IPS DF 19.7 (cell line): ENCODE measurements around the gene GLIS1.
"Not testable (repeated sequence)": the region's sequence is repeated elsewhere in the genome, so short reads cannot be mapped to it uniquely, and the experiment has no call there.

Experiments used
- DNase-seq: peaks from one replicate; pipeline ENCODE4 v3.0.0-alpha.2; 2013; ENCODE audit warnings: low read depth, low spot score

GLIS1 gene

DNA sequence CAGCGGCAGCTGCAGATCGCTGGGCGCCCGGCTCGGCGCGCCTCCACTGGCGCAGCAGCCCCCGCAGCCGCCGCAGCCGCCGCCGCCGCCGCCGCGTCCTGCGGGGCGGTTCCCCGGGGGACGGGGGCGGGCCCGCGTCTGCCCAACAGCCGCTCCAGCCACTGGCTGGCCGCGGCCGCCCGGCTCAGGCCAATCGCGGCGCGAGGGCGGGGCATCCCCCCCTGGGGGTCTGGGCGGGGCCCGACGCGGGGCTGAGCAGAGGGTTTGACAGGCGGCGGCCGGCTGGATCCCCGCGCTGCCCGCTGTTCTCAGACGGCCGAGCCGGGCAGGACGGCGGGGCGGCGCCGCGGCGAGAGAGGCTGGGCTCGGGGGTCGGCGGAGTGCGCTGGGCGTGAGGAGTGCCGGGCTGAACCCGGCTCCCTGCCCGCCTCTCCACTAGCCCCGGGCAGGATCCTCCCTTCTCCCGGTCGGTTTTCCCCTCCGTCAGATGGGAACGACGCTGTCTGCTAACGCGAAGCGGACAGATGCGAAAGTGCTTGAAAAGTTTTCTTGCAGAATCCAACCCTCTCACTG, at the start of gene GLIS1:
Gene GLIS1, minus strand, starts transcription at position 56 of the 573 bp plus-strand sequence. CDS start 1,100 bp downstream, outside the sequence.
- no peak for DNase-seq

DNA sequence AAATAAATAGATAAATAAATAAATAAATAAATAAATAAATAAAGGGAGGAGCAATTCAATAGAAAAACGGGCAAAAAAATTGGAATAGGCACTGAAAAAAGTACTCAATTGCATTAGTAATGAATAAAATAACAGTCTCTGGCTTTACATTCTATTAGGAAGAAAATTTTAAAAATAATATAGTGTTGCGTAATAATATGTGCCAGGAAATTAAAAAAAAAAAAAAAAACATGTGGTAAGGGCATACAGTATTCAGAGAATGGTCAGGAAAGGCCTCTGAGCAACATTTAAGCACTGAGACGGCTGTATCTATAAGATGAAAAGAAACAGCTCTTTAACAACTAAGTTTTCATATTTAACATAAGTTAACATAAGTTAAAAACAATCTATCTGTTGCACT, 48.7 kb upstream of the GLIS1 start:
- DNase-seq = no peak

DNA sequence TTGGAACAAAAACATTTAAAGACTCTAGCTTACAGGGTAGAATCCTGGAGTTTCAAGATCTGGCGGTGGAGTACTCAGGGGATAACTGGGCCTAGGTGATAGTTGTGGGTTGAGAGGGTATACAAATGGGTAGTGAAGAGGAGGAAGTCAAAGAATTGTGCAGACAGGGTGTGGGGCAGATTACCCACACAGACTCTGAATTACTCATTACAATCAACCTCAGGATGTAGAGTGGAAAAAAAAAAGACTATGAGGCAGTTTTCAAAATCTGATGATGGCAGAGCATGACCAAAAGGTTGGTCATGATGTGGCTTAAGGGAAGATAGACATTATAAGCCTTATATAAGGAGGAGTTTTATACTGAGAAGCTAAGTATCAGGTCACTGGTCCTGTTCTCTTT, 44.1 kb upstream of the GLIS1 start:
- DNase-seq = no peak

GRCh38 chr1:53781654-53782053, 42.7 kb upstream of the GLIS1 start:
- DNase-seq = no peak

GRCh38 chr1:53777272-53777671, 38.3 kb upstream of the GLIS1 start:
- DNase-seq = no peak

DNA sequence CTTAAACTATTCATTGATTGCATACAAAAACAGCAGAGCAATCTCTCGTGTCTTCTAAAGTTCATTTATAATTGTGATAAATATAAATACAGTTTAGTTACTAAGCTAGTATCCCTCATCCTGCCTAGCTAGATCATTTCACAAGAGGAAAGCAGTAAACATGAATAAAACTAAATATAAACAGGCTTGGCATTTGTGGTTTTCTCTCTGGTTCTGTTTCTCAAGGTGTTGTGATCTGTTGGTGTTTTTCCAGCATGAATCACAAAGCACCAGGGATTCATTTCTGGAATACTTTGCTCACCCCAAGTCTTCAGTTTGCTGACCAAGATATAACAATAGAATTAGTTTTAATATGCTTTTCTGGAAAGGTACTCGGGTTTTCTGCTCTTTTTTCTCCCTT, 32.7 kb upstream of the GLIS1 start:
- DNase-seq = no peak

DNA sequence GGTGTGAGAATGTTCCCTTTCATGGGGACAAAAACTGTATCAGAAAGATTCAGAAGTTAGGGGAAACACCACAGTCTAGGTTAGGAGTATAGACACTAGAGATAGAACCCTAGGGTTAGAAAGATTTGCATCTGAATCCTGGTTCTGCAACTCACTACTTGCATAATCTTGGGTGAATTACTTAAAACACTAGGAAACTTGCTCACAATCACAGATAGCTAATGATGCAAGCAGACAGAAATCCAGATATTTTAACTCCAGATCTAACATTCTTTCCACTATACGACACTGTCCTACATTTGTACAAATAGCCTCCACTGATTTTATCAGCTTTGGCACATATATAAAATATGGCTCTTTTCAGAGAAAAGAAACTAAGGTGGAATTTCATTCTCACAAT, 30.8 kb upstream of the GLIS1 start:
- no peak for DNase-seq

GRCh38 chr1:53769184-53769583, 30.2 kb upstream of the GLIS1 start:
- no peak for DNase-seq

DNA sequence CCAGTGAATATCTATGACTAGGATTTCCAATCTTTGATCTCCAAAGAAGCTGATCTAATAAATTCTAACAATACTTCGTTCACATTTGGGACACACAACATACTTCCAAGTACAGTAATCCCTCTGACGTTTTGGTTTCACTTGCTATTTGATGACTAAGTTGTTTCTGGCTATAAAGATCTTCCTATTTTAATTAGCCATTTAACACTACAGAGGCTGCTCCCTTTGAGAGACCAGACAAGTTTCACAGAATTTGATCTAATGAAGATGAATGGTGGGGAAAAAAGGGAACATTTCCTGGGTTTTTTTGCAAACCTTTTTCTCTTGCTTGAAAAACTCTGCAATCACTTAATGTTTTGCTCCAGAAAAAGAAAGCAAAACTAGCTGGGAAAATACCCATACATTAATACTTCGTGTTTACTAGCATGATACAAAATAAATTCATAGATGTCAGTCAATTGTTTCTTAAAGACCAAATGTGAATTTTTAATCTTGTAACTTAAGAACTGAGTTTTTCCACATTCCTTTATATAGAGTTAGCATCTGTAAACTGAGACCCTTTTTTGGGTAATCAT, 28.0 kb upstream of the GLIS1 start:
- no peak for DNase-seq

DNA sequence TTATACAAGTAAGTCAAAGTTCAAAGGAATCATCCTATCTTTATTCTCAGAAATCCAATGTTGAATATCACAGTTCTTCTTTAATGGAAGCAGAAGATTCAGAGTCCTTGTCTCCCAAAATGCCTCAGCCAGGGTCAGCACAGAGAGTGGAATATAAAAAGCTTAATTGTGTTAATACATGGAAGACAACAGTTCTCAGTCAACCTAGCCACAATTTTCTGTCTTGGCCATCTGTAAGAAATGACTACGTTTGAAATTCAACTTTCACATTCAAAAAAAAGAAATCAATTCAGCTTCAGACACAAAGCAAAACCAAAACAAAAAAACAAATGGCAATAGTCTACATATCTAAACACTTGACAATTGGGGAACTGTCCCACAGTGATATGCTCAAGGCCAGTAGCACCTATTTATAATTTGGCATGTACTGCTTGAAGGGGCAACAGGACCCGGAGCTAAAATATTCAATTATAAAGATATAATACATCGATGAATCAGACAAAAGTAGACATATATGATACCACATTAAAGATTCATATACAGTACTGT, 27.3 kb upstream of the GLIS1 start:
- no peak for DNase-seq

DNA sequence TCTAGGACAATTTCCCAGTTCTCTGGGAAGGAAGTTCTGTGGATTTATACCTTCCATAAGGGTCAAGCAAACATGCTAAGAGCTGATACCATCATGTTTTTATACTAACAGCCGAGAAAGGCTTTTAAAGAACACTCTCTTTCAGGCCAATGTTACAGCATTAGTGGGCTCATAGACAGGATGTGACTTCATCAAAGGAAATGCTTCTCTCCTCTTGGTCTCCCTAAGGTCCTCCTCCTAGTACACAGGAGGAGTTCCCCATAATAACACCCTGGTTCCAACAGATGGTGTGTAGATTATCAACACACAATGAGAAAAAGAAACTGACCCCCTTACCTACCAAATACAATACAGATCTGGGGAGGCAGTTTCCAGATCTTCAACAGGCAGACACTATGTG, 26.7 kb upstream of the GLIS1 start:
- DNase-seq = no peak

GRCh38 chr1:53763911-53764310, 24.9 kb upstream of the GLIS1 start:
- DNase-seq = no peak

DNA sequence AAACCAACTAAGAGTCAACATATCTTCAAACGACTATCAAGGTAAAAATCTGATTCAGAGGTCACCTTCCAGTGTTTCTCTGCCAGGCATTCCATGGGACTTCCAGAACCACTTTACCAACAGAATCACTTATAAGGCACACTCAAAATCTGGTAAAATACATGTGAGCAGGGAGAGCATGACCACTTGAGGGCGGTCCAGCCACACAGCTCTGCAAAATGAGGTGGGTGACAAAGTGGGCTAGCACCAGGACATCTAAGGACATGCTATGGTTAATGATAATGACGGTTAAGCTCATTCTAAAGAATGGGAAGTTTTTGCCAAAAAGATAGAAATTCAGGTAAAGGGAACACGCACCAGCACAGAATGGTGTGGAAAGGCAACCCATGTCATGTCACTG, 24.5 kb upstream of the GLIS1 start:
- DNase-seq = no peak

GRCh38 chr1:53760497-53760896, 21.5 kb upstream of the GLIS1 start:
- DNase-seq = not testable (repeated sequence)

DNA sequence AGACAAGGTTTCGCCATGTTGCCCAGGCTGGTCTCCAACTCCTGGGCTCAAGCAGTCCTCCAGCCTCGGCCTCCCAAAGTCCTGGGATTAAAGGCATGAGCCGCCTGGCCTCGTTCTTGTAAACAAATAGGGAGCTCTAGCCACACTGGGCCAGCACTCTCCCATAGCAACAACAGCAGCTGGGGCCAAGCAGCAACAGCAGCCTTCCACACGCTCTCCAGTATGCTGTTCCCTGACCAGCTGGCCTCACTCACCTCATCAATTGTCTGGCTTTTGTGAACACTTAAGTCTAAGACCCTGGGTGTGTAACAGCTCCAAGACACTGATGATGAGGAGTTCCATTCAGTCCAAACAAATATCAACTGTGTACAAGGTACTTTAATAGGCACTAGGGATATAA, 16.9 kb upstream of the GLIS1 start:
- no peak for DNase-seq

DNA sequence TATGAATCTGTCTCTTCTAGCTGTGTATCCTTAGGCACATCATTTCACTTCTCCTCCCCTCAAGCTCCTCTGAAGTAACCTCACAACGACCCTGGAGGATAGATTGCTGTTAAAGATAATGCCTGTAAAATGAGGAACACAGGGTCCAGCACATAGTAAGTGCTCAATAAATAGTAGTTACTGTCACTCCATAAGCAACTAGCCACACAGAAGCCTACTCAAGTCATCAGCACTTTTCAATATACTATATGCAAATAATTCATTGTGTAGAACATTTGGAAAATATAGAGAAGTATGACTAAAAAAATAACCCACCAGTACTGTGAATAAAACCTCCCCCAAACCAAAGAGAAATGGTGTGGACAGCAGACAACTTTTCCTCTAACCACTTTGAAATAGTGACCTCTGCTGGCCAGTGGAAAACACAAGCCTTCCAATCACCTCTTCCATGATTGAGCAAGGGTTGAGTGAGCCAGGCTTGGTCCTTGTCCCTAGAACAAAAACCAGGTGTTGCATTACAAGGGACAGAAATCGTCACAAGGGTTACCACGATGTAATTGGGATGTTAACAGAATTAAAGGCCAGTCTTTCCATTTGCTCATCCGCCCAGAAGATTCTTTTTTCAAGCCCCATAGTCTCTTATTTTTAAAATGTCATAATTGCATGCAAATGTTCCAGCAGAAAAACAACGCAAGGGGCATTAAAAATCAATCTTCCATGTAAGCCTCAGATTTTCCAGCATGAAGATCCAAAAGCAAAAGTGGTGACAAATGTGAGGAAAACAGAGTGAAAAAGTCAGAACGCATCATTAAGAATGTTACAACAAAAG, 15.7 kb upstream of the GLIS1 start:
- peak; percentile 47 for DNase-seq

DNA sequence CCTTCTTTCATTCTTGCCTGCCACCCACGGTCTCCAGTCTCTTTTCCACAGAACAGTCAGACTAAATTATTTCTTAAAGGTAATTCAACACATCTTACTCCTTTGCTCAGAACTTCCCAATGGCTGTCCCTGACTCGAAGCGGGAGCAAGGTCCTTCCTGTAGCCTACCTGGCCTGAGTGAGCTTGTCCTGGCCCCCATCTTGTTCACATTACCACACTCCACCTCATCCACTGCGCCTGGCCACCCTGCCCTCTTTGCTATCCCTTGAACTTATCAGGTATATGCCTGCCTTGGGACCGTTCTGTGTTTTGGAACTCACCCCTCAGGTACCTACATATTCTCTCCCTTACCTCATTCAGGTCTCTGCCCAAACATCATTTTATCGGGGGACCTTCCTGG, 13.3 kb upstream of the GLIS1 start:
- DNase-seq = no peak

DNA sequence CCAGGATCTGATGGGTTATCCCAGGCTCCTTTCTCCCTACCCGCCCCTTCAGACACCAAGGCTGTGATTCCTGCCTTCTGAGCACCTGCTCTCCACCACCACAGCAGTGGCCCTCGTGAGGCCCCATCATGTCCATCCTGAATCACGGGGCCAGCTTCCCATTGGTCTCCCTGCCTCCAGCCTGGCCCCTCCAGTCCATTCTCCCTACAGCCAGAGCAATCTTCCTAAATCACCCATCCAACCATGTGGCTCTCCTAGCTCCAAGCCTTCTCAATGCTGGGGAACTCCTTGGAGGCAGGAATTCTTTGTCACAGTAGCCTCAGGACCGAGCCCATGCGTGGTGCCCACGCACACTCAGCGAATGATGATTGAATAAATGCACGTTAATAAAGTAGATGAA, 8.9 kb upstream of the GLIS1 start:
- no peak for DNase-seq

- no peak for DNase-seq
Measured at GRCh38 chr1:53740621-53741105, 1.7 kb upstream of the GLIS1 start.

- DNase-seq = no peak
Measured at GRCh38 chr1:53738205-53739108, 507 bp downstream of the GLIS1 start.

- DNase-seq = no peak
Measured at GRCh38 chr1:53737648-53738204, 1.2 kb downstream of the GLIS1 start.
